ENCODE measurements around the gene REST.
A peak's percentile ranks its signal among the peaks of the same experiment; 100 is the strongest.

REST gene, protein sequence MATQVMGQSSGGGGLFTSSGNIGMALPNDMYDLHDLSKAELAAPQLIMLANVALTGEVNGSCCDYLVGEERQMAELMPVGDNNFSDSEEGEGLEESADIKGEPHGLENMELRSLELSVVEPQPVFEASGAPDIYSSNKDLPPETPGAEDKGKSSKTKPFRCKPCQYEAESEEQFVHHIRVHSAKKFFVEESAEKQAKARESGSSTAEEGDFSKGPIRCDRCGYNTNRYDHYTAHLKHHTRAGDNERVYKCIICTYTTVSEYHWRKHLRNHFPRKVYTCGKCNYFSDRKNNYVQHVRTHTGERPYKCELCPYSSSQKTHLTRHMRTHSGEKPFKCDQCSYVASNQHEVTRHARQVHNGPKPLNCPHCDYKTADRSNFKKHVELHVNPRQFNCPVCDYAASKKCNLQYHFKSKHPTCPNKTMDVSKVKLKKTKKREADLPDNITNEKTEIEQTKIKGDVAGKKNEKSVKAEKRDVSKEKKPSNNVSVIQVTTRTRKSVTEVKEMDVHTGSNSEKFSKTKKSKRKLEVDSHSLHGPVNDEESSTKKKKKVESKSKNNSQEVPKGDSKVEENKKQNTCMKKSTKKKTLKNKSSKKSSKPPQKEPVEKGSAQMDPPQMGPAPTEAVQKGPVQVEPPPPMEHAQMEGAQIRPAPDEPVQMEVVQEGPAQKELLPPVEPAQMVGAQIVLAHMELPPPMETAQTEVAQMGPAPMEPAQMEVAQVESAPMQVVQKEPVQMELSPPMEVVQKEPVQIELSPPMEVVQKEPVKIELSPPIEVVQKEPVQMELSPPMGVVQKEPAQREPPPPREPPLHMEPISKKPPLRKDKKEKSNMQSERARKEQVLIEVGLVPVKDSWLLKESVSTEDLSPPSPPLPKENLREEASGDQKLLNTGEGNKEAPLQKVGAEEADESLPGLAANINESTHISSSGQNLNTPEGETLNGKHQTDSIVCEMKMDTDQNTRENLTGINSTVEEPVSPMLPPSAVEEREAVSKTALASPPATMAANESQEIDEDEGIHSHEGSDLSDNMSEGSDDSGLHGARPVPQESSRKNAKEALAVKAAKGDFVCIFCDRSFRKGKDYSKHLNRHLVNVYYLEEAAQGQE

DNA sequence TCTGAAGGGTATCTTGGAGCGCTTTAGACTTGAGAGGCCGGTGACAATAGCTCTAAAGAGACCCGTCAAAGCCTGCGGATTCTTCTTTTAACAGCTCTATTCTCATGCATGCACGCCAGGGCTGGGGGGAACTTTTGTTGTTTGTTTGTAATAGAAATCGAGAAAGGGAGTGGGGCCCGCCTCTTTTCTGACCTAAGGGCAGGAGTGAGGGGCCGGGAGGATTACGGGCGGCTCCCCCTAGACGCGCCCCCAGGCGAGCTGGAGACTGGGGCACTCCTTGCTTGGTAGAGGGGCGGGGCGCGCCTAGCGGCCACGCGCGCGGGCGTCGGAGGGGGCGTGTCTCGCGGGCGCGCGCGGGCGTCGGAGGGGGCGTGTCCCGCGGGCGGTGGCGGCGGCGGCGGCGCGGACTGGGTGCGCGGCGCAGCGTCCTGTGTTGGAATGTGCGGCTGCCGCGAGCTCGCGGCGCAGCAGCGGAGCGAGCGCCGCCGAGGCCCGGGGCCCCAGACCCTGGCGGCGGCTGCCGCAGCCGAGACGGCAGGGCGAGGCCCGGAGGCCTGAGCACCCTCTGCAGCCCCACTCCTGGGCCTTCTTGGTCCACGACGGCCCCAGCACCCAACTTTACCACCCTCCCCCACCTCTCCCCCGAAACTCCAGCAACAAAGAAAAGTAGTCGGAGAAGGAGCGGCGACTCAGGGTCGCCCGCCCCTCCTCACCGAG is at the start of gene REST:
REST (plus strand) TSS at position 412 of the 717 bp plus-strand sequence. CDS start 2,739 bp downstream, outside the sequence.
- Histone ChIP-seq H3K27ac (ENCODE audit: low read depth, low read length) (peak within 1 kb of the TSS; percentile 79), H3K4me3 (ENCODE audit: low read depth in 1 of 2, low read length in 2 of 2) (peak within 1 kb of the TSS; percentile 81 to 94), H3K4me1 (ENCODE audit: insufficient read depth, low read length) (peaks cover 28% of the 10 kb centered on the region), H3K27me3 (ENCODE audit: control insufficient read depth in 1 of 2, insufficient read depth in 2 of 2, low read length in 2 of 2) (no peaks in the 10 kb centered on the region), H3K9me3 (ENCODE audit: low read length) (no peaks in the 10 kb centered on the region), H3K9ac (ENCODE audit: low read length) (no peak within 1 kb of the TSS), H3K36me3 (ENCODE audit: insufficient read depth, low read length) (no peaks in the 10 kb centered on the region)

DNA sequence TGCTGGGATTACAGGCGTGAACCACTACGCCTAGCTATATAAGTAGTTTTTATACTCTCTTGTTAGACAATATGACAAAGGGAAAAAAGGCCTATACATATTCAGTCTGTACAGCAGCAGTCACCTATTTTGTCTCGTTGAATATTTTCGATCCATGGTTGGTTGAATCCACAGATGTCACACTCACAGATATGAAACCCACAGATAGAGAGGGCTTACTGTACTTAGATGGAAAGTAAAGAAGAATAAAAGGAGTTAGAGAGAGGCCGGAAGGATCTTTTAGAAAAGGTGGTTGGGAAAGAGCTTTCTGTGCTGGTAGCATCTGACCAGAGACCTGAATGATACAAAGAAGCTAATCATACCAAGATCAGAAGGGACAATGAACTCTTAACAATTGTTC is 47.9 kb upstream of the REST start:
- Histone ChIP-seq H3K36me3 (ENCODE audit: insufficient read depth, low read length) (no peaks in the 10 kb centered on the region), H3K27ac (ENCODE audit: low read depth, low read length) (no peak overlapping the region), H3K4me3 (ENCODE audit: low read depth in 1 of 2, low read length in 2 of 2) (no peak overlapping the region), H3K27me3 (ENCODE audit: control insufficient read depth in 1 of 2, insufficient read depth in 2 of 2, low read length in 2 of 2) (no peaks in the 10 kb centered on the region), H3K9ac (ENCODE audit: low read length) (no peak overlapping the region), H3K4me1 (ENCODE audit: insufficient read depth, low read length) (no peaks in the 10 kb centered on the region), H3K9me3 (ENCODE audit: low read length) (no peaks in the 10 kb centered on the region)

DNA sequence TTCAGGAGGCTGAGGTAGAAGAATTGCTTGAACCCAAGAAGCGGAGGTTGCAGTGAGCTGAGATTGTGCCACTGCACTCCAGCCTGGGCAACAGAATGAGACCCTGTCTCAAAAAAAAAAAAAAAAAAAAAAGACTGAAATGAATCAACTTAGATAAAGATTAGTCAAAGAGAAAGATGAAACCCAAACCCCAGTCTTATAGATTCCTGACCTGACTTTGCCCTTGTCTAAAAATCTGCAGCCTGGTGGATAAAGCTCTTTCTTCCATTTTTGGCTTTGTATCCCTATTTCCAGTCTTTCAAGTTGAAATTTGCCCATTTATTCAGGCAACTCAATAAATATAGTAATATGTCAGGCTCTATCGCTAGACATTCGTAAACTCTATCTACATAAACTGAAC is 46.9 kb upstream of the REST start:
- no peak overlapping the region for H3K4me3 ChIP-seq (ENCODE audit: low read depth in 1 of 2, low read length in 2 of 2)
- H3K9ac ChIP-seq (ENCODE audit: low read length): no peak overlapping the region
- H3K27me3 ChIP-seq (ENCODE audit: control insufficient read depth in 1 of 2, insufficient read depth in 2 of 2, low read length in 2 of 2): no peaks in the 10 kb centered on the region
- no peaks in the 10 kb centered on the region for H3K4me1 ChIP-seq (ENCODE audit: insufficient read depth, low read length)
- H3K9me3 ChIP-seq (ENCODE audit: low read length): no peaks in the 10 kb centered on the region
- H3K36me3 ChIP-seq (ENCODE audit: insufficient read depth, low read length): no peaks in the 10 kb centered on the region
- no peak overlapping the region for H3K27ac ChIP-seq (ENCODE audit: low read depth, low read length)

DNA sequence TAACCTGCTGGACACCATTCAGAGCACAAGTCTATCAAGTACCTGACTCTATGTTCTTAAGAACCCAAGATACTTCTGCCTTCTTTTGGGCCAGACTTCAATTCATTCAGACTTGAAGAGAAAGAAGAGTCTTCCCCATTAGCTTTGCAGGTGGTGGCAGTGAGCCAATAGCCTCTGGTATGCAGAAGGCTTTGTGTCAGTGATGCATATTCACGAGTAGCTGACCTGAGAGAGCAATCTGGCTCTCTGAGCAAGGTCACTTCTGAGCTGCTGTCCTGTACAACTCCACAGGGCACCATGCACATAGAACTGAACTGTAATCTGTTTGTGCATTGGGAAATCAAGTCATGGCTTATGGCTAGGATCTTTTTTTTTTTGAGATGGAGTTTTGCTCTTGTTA is 46.3 kb upstream of the REST start:
- H3K36me3 ChIP-seq (ENCODE audit: insufficient read depth, low read length): no peaks in the 10 kb centered on the region
- H3K9ac ChIP-seq (ENCODE audit: low read length): no peak overlapping the region
- H3K27me3 ChIP-seq (ENCODE audit: control insufficient read depth in 1 of 2, insufficient read depth in 2 of 2, low read length in 2 of 2): no peaks in the 10 kb centered on the region
- no peak overlapping the region for H3K27ac ChIP-seq (ENCODE audit: low read depth, low read length)
- no peak overlapping the region for H3K4me3 ChIP-seq (ENCODE audit: low read depth in 1 of 2, low read length in 2 of 2)
- H3K4me1 ChIP-seq (ENCODE audit: insufficient read depth, low read length): no peaks in the 10 kb centered on the region
- no peaks in the 10 kb centered on the region for H3K9me3 ChIP-seq (ENCODE audit: low read length)

DNA sequence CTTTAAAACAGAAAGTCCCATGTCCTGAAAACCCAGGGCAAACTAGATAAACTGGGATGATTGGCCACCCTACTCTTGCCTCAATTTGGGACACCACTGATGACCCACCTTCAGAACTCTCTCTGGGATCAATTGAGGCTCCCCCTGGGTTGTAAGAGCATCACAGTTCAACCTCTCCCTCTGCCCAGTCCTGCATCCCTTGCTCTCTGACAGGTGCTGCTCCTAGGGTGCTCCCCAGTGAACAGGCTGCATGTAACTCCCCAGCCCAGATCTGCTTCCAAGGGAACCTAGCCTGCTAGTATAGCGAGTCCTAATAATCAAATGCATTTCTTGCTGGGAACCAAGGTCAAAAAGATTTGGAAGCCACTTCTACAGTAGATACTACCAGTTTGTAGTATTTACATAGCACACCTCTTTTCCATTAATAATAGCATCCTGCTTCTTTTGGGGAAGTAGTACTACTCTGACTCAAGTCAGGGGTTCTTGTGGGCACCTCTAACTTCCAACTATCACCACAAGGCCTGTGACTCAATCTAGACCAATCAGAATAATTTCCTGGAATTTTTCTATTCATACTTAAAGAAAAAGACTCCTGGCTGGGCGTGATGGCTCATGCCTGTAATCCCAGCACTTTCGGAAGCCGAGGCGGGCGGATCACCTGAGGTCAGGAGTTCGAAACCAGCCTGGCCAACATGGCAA is 44.1 kb upstream of the REST start:
- no peaks in the 10 kb centered on the region for H3K9me3 ChIP-seq (ENCODE audit: low read length)

DNA sequence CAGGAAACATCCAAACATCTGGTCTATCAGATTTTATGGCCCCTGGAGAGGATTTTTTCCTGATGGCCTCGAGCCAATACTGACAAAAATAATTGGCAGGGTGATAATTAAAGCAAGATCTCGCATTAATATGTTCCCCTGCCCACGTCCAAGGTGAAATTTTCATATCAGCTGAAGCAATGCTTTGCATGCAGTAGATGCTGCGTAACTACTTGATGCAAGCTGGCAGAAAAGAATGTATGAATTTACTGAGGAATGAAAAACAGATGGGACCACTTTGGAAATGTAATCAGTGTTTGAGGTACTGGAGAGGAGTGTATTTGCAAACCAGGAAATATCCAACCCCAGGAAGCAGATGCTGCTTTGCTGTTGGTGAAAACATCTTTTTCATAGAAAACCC is 36.8 kb upstream of the REST start:
- no peak overlapping the region for H3K4me3 ChIP-seq (ENCODE audit: low read depth in 1 of 2, low read length in 2 of 2)
- no peaks in the 10 kb centered on the region for H3K9me3 ChIP-seq (ENCODE audit: low read length)
- no peak overlapping the region for H3K9ac ChIP-seq (ENCODE audit: low read length)
- no peak overlapping the region for H3K27ac ChIP-seq (ENCODE audit: low read depth, low read length)
- H3K4me1 ChIP-seq (ENCODE audit: insufficient read depth, low read length): no peaks in the 10 kb centered on the region
- no peaks in the 10 kb centered on the region for H3K36me3 ChIP-seq (ENCODE audit: insufficient read depth, low read length)
- no peaks in the 10 kb centered on the region for H3K27me3 ChIP-seq (ENCODE audit: control insufficient read depth in 1 of 2, insufficient read depth in 2 of 2, low read length in 2 of 2)

More for the DNA sequence above, 44.1 kb upstream of the REST start:
- no peaks in the 10 kb centered on the region for H3K36me3 ChIP-seq (ENCODE audit: insufficient read depth, low read length)
- no peak overlapping the region for H3K9ac ChIP-seq (ENCODE audit: low read length)
- H3K4me3 ChIP-seq (ENCODE audit: low read depth in 1 of 2, low read length in 2 of 2): no peak overlapping the region
- no peaks in the 10 kb centered on the region for H3K27me3 ChIP-seq (ENCODE audit: control insufficient read depth in 1 of 2, insufficient read depth in 2 of 2, low read length in 2 of 2)
- H3K4me1 ChIP-seq (ENCODE audit: insufficient read depth, low read length): no peaks in the 10 kb centered on the region
- H3K27ac ChIP-seq (ENCODE audit: low read depth, low read length): no peak overlapping the region

DNA sequence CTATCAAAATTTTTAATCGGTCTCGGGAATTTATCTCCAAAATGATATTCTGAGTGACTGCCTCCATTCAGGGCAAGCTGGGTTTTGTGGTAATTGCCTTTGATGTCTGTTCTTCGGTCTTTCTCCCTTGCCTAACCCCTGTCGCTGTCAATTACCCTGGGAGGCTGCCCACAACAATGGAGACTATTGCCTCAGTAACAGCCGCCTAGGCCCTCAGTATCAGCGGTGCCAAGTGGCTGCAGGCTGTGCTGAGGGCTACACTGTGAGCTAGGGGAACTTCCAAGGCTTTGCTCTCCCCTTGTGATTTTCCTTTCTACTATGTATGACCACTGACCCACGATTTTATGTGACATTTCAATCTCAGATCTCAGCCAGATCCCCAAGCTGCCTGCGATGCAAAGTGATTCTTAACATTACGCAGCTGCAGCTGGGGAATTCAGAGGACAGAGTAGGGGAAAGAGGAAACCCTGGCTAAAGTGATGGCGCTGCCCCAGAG is 36.3 kb upstream of the REST start:
- Histone ChIP-seq H3K9me3 (ENCODE audit: low read length) (no peaks in the 10 kb centered on the region), H3K36me3 (ENCODE audit: insufficient read depth, low read length) (no peaks in the 10 kb centered on the region), H3K4me1 (ENCODE audit: insufficient read depth, low read length) (no peaks in the 10 kb centered on the region), H3K27me3 (ENCODE audit: control insufficient read depth in 1 of 2, insufficient read depth in 2 of 2, low read length in 2 of 2) (no peaks in the 10 kb centered on the region), H3K27ac (ENCODE audit: low read depth, low read length) (no peak overlapping the region), H3K4me3 (ENCODE audit: low read depth in 1 of 2, low read length in 2 of 2) (no peak overlapping the region), H3K9ac (ENCODE audit: low read length) (no peak overlapping the region)

DNA sequence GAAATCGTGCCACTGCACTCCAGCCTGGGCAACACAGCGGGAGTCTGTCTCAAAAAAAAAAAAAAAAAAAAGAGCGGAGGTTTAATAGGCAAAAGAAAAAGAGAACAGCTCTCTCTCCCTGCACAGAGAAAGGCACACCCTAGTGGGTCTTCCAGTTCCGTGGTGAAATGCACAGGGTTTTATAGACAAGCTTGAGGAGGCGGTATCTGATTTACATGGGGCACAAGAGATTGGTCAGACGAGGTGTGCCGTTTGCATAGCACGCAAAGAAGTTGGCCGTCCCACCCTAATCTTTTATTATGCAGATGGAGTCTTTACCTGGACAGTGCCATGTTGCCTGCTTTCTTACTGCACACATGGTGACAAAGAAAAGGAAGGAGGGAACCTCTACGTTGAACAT is 33.5 kb upstream of the REST start:
- H3K4me3 ChIP-seq (ENCODE audit: low read depth in 1 of 2, low read length in 2 of 2): no peak overlapping the region
- no peak overlapping the region for H3K9ac ChIP-seq (ENCODE audit: low read length)
- no peaks in the 10 kb centered on the region for H3K27me3 ChIP-seq (ENCODE audit: control insufficient read depth in 1 of 2, insufficient read depth in 2 of 2, low read length in 2 of 2)
- no peaks in the 10 kb centered on the region for H3K4me1 ChIP-seq (ENCODE audit: insufficient read depth, low read length)
- no peaks in the 10 kb centered on the region for H3K9me3 ChIP-seq (ENCODE audit: low read length)
- no peak overlapping the region for H3K27ac ChIP-seq (ENCODE audit: low read depth, low read length)
- H3K36me3 ChIP-seq (ENCODE audit: insufficient read depth, low read length): no peaks in the 10 kb centered on the region

DNA sequence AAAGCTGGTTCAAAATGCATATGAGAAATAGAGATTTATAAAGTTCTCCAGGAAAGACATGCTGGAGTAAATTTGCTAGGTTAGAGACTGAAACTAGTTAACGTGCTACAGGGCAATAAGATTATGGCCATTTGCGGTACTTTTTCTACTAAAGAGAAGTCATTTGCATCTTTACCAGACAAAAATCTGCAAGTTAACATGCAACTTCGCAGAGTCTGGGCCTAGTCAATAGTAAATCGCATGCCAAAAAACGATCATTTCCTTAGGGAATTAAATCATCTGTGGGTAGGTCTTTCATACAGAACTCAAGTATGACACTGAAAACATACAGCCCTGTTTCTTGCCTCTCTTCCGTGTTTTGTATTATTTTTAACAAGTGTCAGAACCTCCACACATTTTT is 32.8 kb upstream of the REST start:
- Histone ChIP-seq H3K27me3 (ENCODE audit: control insufficient read depth in 1 of 2, insufficient read depth in 2 of 2, low read length in 2 of 2) (no peaks in the 10 kb centered on the region), H3K4me1 (ENCODE audit: insufficient read depth, low read length) (no peaks in the 10 kb centered on the region), H3K4me3 (ENCODE audit: low read depth in 1 of 2, low read length in 2 of 2) (no peak overlapping the region), H3K36me3 (ENCODE audit: insufficient read depth, low read length) (no peaks in the 10 kb centered on the region), H3K27ac (ENCODE audit: low read depth, low read length) (no peak overlapping the region), H3K9me3 (ENCODE audit: low read length) (no peaks in the 10 kb centered on the region), H3K9ac (ENCODE audit: low read length) (no peak overlapping the region)

DNA sequence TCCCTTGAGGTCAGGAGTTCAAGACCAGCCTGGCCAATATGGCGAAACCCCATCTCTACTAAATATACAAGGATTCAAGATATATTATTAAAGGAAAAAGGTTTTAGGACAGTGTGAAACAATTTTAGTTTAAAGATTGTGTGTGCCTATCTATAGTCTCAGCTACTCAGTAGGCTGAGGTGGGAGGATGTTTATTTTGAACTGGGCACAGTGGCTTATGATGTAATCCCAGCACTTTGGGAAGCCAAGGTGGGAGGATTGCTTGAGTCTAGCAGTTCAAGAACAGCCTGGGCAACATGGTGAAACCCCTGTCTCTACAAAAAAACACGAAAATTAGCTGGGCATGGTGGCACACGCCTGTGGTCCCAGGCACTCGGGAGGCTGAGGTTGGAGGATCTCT is 31.4 kb upstream of the REST start:
- Histone ChIP-seq H3K9me3 (ENCODE audit: low read length) (no peaks in the 10 kb centered on the region), H3K27me3 (ENCODE audit: control insufficient read depth in 1 of 2, insufficient read depth in 2 of 2, low read length in 2 of 2) (no peaks in the 10 kb centered on the region), H3K9ac (ENCODE audit: low read length) (no peak overlapping the region), H3K27ac (ENCODE audit: low read depth, low read length) (no peak overlapping the region), H3K36me3 (ENCODE audit: insufficient read depth, low read length) (no peaks in the 10 kb centered on the region), H3K4me3 (ENCODE audit: low read depth in 1 of 2, low read length in 2 of 2) (no peak overlapping the region), H3K4me1 (ENCODE audit: insufficient read depth, low read length) (no peaks in the 10 kb centered on the region)

Data from muscle layer of colon (tissue), 2 donors.